BLaER1 (cell line): ENCODE data around the gene TRAF1.

Experiments
- H3K27ac ChIP-seq: shearing (Covaris generic); formaldehyde crosslinking; 2 replicates; pipeline ENCODE4 v1.8.1; 2022
- H3K27me3 ChIP-seq: shearing (Covaris generic); formaldehyde crosslinking; 2 replicates; pipeline ENCODE4 v1.8.1; 2022
- H3K36me3 ChIP-seq: shearing (Covaris generic); formaldehyde crosslinking; 2 replicates; pipeline ENCODE4 v1.8.1; 2022
- H3K4me1 ChIP-seq: shearing (Covaris generic); formaldehyde crosslinking; 2 replicates; pipeline ENCODE4 v1.8.1; 2022
- H3K4me2 ChIP-seq: shearing (Covaris generic); formaldehyde crosslinking; 2 replicates; pipeline ENCODE4 v1.8.1; 2022
- H3K4me3 ChIP-seq: shearing (Covaris generic); formaldehyde crosslinking; 2 replicates; pipeline ENCODE4 v1.8.1; 2022
- H3K9ac ChIP-seq: shearing (Covaris generic); formaldehyde crosslinking; 2 replicates; pipeline ENCODE4 v1.8.1; 2022
- H3K9me3 ChIP-seq: shearing (Covaris generic); formaldehyde crosslinking; 2 replicates; pipeline ENCODE4 v1.8.1; 2022
- H4K20me1 ChIP-seq: shearing (Covaris generic); formaldehyde crosslinking; 2 replicates; pipeline ENCODE4 v1.8.1; 2022
- Cebpa-rat ChIP-seq: shearing (Covaris generic); IDR thresholded peaks from 2 replicates; pipeline ENCODE4 v1.8.1; 2022

Gene TRAF1

DNA sequence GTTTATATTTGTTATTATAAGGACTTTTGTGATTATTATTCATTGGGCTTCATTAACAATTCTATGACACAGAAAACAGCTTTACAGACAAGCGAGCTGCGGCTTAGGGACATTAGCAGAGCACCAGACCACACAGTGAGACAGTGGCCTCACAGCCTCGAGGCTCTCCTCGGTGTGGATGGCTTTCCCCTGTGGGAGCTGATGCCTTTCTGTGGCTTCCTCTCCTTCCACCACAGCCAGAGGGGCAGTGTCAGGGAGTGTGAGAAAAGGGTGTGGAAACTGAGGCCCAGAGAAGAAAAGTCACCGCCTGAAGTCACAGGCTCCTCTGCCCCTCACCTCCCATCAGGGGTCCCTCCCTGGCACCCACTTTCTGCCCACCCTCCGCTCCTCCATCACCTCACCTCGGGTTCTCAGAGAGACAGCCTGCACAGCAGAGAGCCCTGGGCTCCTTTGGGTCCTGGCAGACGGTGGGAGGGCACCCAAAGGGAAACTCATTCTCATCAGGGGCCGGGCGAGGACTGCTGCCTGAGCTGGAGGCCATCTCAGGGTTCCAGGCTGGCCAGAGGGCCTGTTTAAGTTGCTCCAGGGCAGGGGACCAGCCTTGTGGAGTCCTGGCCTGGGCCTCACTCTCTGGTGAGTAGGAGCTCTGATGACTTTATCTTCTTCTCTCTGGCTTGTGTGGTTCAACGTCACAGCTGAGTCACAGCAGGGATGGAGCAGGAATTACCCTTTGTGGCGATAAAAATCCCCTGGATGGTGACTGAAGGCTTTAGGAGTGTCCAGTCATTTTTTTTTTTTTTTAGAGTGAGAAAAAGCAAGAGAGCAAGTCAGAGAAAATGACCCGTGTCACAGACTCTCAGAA is 830 bp downstream of the TRAF1 start:
- peak overlapping the region; percentile 47; the same call in 1 of the 2 replicates for H3K9ac ChIP-seq
- H3K4me2 ChIP-seq: peak overlapping the region; percentile 81
- no peak overlapping the region for H3K4me3 ChIP-seq
- H3K27me3 ChIP-seq: no peaks in the 10 kb centered on the region
- no peak for TF ChIP-seq Cebpa-rat
- peak overlapping the region; percentile 67 for H3K27ac ChIP-seq
- peaks cover 66% of the 10 kb centered on the region for H3K4me1 ChIP-seq
- H3K9me3 ChIP-seq: no peaks in the 10 kb centered on the region
- no peaks in the 10 kb centered on the region for H3K36me3 ChIP-seq
- H4K20me1 ChIP-seq: no peaks in the 10 kb centered on the region

- no peak for TF ChIP-seq Cebpa-rat
- H3K27ac ChIP-seq: peak overlapping the region; percentile 67
- H4K20me1 ChIP-seq: no peaks in the 10 kb centered on the region
- H3K4me3 ChIP-seq: no peak overlapping the region
- peak overlapping the region; percentile 81 for H3K4me2 ChIP-seq
- no peak overlapping the region for H3K9ac ChIP-seq
- H3K4me1 ChIP-seq: peaks cover 66% of the 10 kb centered on the region
- no peaks in the 10 kb centered on the region for H3K27me3 ChIP-seq
- no peaks in the 10 kb centered on the region for H3K9me3 ChIP-seq
- H3K36me3 ChIP-seq: no peaks in the 10 kb centered on the region
Measured at GRCh38 chr9:120924698-120925534, 1.7 kb downstream of the TRAF1 start.

DNA sequence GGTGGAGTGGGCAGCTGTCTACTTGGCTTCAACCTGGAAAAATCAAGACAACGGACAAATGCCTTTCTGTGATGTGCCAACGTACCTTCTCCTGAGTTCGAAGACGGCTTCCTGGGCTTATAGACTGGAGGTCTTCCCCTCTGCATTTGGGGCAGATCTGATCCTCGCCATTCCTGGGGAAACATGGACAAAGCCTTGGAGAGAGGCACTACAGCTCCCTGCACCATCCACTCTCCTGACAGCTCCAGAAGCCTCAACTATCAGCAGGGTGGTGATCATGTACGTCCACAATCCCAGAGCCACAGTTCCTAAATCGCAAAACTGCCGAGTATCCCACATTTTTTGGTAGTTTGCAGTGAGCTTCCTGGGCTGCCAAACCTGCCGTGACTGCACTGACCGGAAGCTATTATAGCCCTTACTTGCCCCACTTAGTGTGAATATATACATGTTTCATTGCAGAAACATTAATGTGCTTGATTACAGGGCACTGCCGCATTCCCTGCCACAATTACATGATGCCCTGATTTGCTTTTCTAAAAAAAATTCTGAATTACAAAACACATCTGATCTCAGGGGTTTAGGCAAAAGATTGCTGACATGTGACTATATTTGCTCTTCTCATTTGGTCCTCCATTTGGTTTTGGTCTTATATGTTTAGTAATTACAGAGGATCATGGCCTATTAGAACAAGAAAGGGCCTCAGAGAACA is 2.8 kb downstream of the TRAF1 start:
- Histone ChIP-seq H3K27ac (no peak overlapping the region), H3K27me3 (no peaks in the 10 kb centered on the region), H3K9ac (no peak overlapping the region; the same call in 1 of the 2 replicates), H4K20me1 (no peaks in the 10 kb centered on the region), H3K4me2 (no peak overlapping the region), H3K9me3 (no peaks in the 10 kb centered on the region), H3K4me3 (no peak overlapping the region), H3K4me1 (peaks cover 56% of the 10 kb centered on the region), H3K36me3 (no peaks in the 10 kb centered on the region)
- no peak for TF ChIP-seq Cebpa-rat

- no peaks in the 10 kb centered on the region for H3K36me3 ChIP-seq
- H4K20me1 ChIP-seq: no peaks in the 10 kb centered on the region
- no peak overlapping the region for H3K4me3 ChIP-seq
- no peak for TF ChIP-seq Cebpa-rat
- H3K9me3 ChIP-seq: no peaks in the 10 kb centered on the region
- H3K27me3 ChIP-seq: no peaks in the 10 kb centered on the region
- H3K4me2 ChIP-seq: no peak overlapping the region
- H3K27ac ChIP-seq: no peak overlapping the region
- no peak overlapping the region for H3K9ac ChIP-seq
- H3K4me1 ChIP-seq: peaks cover 47% of the 10 kb centered on the region
Measured at GRCh38 chr9:120922404-120923195, 4.0 kb downstream of the TRAF1 start.

DNA sequence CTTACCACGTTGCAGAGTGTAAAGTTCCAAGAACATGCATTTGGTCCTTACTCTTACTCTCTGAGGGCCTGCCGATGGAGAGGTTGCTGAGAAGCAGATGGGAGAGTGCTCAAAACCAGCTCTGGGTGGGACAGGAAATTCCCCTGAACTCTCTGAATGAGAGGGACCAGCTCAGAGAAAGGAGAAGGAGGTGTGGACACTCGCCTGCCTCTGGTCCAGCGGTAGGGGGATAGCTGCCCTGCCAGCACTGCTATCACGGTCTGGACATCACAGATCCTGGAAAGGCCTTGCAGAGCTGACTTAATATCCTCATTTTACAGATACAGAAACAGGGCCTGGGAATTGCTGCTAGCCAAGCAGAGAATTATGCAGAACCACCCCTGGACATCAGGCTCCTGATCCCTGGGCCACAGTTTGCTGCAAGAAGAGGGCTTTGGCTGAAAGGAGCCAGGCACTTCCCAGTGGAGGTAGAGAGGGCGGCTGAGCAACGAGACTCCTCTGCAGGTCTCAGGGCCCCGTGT is 4.9 kb downstream of the TRAF1 start:
- H3K4me3 ChIP-seq: no peak overlapping the region
- no peak overlapping the region for H3K4me2 ChIP-seq
- no peak overlapping the region for H3K9ac ChIP-seq
- H3K4me1 ChIP-seq: peaks cover 38% of the 10 kb centered on the region
- no peaks in the 10 kb centered on the region for H4K20me1 ChIP-seq
- no peaks in the 10 kb centered on the region for H3K27me3 ChIP-seq
- no peak overlapping the region for H3K27ac ChIP-seq
- H3K36me3 ChIP-seq: no peaks in the 10 kb centered on the region
- TF ChIP-seq Cebpa-rat: no peak
- H3K9me3 ChIP-seq: no peaks in the 10 kb centered on the region

GRCh38 chr9:120920806-120921178 is 5.8 kb downstream of the TRAF1 start:
- no peaks in the 10 kb centered on the region for H3K36me3 ChIP-seq
- H3K27ac ChIP-seq: no peak overlapping the region

DNA sequence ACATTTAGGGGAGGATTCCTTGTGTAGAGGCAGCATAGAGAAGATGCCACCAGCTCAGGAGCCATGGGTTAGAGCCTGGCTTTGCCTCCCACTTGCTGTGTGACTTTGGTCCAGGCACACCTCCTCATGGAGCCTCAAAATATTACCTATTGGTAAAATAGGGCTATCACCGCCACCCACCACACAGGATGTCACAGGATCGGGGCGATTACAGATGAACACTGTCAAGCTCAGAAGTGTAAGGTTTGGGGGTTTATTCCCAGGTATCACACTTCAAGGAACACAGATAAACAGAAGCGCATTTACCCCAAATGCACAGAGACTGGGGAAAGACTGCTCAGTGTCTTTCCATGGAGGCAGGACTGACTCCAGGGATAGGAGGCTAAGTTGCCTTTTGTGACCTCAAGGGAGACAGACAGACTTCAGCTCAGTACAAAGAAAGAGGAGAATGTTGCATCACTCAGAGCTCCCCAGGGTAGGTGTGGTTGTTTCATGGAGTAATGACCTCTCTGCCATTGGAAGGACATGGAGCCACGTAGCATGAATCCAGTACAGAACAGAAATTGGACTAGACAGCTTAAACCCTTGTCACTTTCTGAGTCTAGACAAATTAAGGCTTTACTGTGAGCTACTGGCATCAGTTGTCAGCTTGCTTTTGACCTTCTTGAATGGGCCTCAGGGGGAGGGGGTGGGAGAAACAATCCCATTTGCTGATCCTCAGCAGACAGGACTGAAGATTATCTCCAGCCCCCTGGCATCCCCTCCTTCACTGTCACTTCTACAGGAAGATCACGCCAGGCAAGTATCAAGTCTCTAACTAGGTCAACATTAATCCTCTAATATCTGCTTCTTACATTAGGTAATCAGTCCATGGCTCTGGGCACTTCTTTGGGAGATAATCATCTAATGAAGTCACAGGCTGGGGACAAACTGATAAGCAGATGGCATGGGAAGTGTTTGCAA is 6.5 kb downstream of the TRAF1 start:
- H3K27me3 ChIP-seq: no peaks in the 10 kb centered on the region
- H3K36me3 ChIP-seq: no peaks in the 10 kb centered on the region
- peak; percentile 31; the same call in 1 of the 2 replicates for TF ChIP-seq Cebpa-rat
- H3K9me3 ChIP-seq: no peaks in the 10 kb centered on the region
- H3K4me3 ChIP-seq: no peak overlapping the region
- H3K4me2 ChIP-seq: peak overlapping the region; percentile 1; the same call in 1 of the 2 replicates
- no peaks in the 10 kb centered on the region for H4K20me1 ChIP-seq
- no peak overlapping the region for H3K9ac ChIP-seq
- H3K4me1 ChIP-seq: peaks cover 22% of the 10 kb centered on the region
- no peak overlapping the region for H3K27ac ChIP-seq

More at GRCh38 chr9:120920806-120921178, 5.8 kb downstream of the TRAF1 start:
- Histone ChIP-seq H3K27me3 (no peaks in the 10 kb centered on the region), H3K9ac (no peak overlapping the region), H4K20me1 (no peaks in the 10 kb centered on the region), H3K9me3 (no peaks in the 10 kb centered on the region), H3K4me3 (no peak overlapping the region), H3K4me2 (peak overlapping the region; percentile 1; the same call in 1 of the 2 replicates), H3K4me1 (peaks cover 29% of the 10 kb centered on the region)
- no peak for TF ChIP-seq Cebpa-rat
